CD14-positive monocyte (primary cell): Measurements from ENCODE around the gene MS4A15. TPM values are rescaled to one million over a fixed set of nuclear protein-coding genes. Genes with fewer than 3 reads are reported as not detected.

ENCODE experiments used
- DNase-seq, 3 donors: peaks; one replicate each; pipeline ENCODE4 v3.0.0-alpha.2; 2011 to 2022
- H2AFZ ChIP-seq: 2 replicates; pipeline ENCODE4 v1.6.0; 2012; ENCODE audit warnings: mild to moderate bottlenecking, low read depth, low read length, inconsistent platforms; ENCODE audit not compliant: insufficient read depth, poor library complexity, severe bottlenecking
- H3K27ac ChIP-seq, 2 donors: 1 replicate in 1 of 2; 2 replicates in 1 of 2; pipeline ENCODE4 v1.5.1; 2012 to 2013; ENCODE audit warnings: low read length in 2 of 2, control low read depth in 1 of 2, inconsistent platforms in 1 of 2, low read depth in 1 of 2, mild to moderate bottlenecking in 1 of 2
- H3K27me3 ChIP-seq, 2 donors: one replicate each; pipeline versions ENCODE4 v1.6.0 to v1.6.1; 2011 to 2013; ENCODE audit warnings: low read length in 2 of 2; ENCODE audit not compliant: control insufficient read depth in 2 of 2, insufficient read depth in 2 of 2
- H3K36me3 ChIP-seq, 2 donors: replicated peaks in 1 of 2; 1 replicate in 1 of 2; 2 replicates in 1 of 2; pipeline versions ENCODE4 v1.5.1 to v1.6.1; 2012 to 2013; ENCODE audit warnings: low read length in 2 of 2, control low read depth in 1 of 2, inconsistent platforms in 1 of 2, mild to moderate bottlenecking in 1 of 2; ENCODE audit not compliant: insufficient read depth in 2 of 2, control insufficient read depth in 1 of 2
- H3K4me1 ChIP-seq, 2 donors: 1 replicate in 1 of 2; 2 replicates in 1 of 2; pipeline versions ENCODE4 v1.5.1 to v1.6.1; 2012 to 2013; ENCODE audit warnings: low read length in 2 of 2, control low read depth in 1 of 2, inconsistent platforms in 1 of 2, mild to moderate bottlenecking in 1 of 2, moderate library complexity in 1 of 2; ENCODE audit not compliant: insufficient read depth in 2 of 2, control insufficient read depth in 1 of 2
- H3K4me2 ChIP-seq: replicated peaks from 2 replicates; pipeline ENCODE3; 2012; ENCODE audit warnings: low read length, moderate library complexity, mild to moderate bottlenecking; ENCODE audit not compliant: poor library complexity, severe bottlenecking; ENCODE audit errors: extremely low read depth
- H3K4me3 ChIP-seq, 3 experiments: fragments of 200-600 bp in 1 of 3; sonication (generic) in 1 of 3; replicated peaks in 1 of 3; 1 replicate in 2 of 3; 2 replicates in 1 of 3; pipeline ENCODE4 v1.5.1; 2011 to 2013; ENCODE audit warnings: low read length in 3 of 3, mild to moderate bottlenecking in 3 of 3, control low read depth in 2 of 3, low read depth in 2 of 3, inconsistent platforms in 1 of 3, moderate library complexity in 1 of 3
- H3K79me2 ChIP-seq: 2 replicates; pipeline ENCODE4 v1.6.0; 2012; ENCODE audit warnings: mild to moderate bottlenecking, control low read depth, inconsistent platforms, low read length, moderate library complexity; ENCODE audit not compliant: insufficient read depth
- H3K9ac ChIP-seq: 2 replicates; pipeline ENCODE4 v1.6.0; 2017; ENCODE audit warnings: low read length, mild to moderate bottlenecking; ENCODE audit not compliant: insufficient read depth, poor library complexity, severe bottlenecking
- H3K9me3 ChIP-seq, 2 donors: replicated peaks in 1 of 2; 1 replicate in 1 of 2; 2 replicates in 1 of 2; pipeline versions ENCODE4 v1.5.1 to v1.6.1; 2012 to 2013; ENCODE audit warnings: low read length in 2 of 2, control low read depth in 1 of 2; ENCODE audit not compliant: control insufficient read depth in 1 of 2, insufficient read depth in 1 of 2
- H4K20me1 ChIP-seq: 2 replicates; pipeline ENCODE4 v1.6.0; 2012; ENCODE audit warnings: mild to moderate bottlenecking, low read length, control low read depth, moderate library complexity; ENCODE audit not compliant: insufficient read depth
- H3K27ac Mint-ChIP-seq, 7 donors: one replicate each; pipeline ENCODE4 v1.8.0; 2020; ENCODE audit warnings: mild to moderate bottlenecking in 7 of 7, mixed read lengths in 7 of 7, moderate library complexity in 6 of 7, inconsistent platforms in 2 of 7
- H3K27me3 Mint-ChIP-seq, 3 donors: one replicate each; pipeline ENCODE4 v1.8.0; 2021 to 2022; ENCODE audit warnings: low read depth in 3 of 3, mild to moderate bottlenecking in 3 of 3, mixed read lengths in 3 of 3, moderate library complexity in 3 of 3, inconsistent platforms in 1 of 3
- H3K36me3 Mint-ChIP-seq, 2 donors: one replicate each; pipeline ENCODE4 v1.8.0; 2020; ENCODE audit warnings: mixed read lengths in 2 of 2, inconsistent platforms in 1 of 2, mild to moderate bottlenecking in 1 of 2
- H3K4me1 Mint-ChIP-seq: one replicate; pipeline ENCODE4 v1.8.0; 2020; ENCODE audit warnings: mild to moderate bottlenecking, mixed read lengths
- H3K4me3 Mint-ChIP-seq, 2 donors: one replicate each; pipeline ENCODE4 v1.8.0; 2020; ENCODE audit warnings: mild to moderate bottlenecking in 2 of 2, mixed read lengths in 2 of 2, moderate library complexity in 1 of 2
- H3K9me3 Mint-ChIP-seq, 7 donors: one replicate each; pipeline ENCODE4 v1.8.0; 2020 to 2022; ENCODE audit warnings: mixed read lengths in 7 of 7, mild to moderate bottlenecking in 6 of 7, moderate library complexity in 6 of 7, inconsistent platforms in 2 of 7
- WGBS: methylation state at CpG from one replicate; pipeline ENCODE4 v1.1.5; 2013; ENCODE audit warnings: missing lambda C conversion rate; ENCODE audit not compliant: insufficient coverage; 5-methylcytosine and 5-hydroxymethylcytosine counted together
- intact Hi-C, 2 donors: fragments of 100-400 bp; cut with micrococcal nuclease; formaldehyde crosslinking; loops; one replicate each; pipeline versions ENCODE4 v1.15.0 to v1.15.1; 2023
- polyA plus RNA-seq, 3 donors: library from polyadenylated mRNA; depleted of rRNA in 1 of 3; unstranded in 2 of 3; stranded (reverse) in 1 of 3; fragments of 300-500 nt in 2 of 3; fragments of >200 nt in 1 of 3; fragmentation: Illumina TruSeq in 2 of 3; gene quantifications; 1 replicate in 2 of 3; 2 replicates in 1 of 3; pipeline ENCODE4 v1.2.3, GENCODE V29; 2012 to 2021
- TF ChIP-seq, protein P1 (sequence below): fragments of 200-600 bp; IDR thresholded peaks from one replicate; pipeline ENCODE4 v1.8.0; 2022; ENCODE audit warnings: antibody characterized with exemption, mild to moderate bottlenecking

MS4A15 gene
- polyA plus RNA-seq, 3 donors, result not detected

DNA sequence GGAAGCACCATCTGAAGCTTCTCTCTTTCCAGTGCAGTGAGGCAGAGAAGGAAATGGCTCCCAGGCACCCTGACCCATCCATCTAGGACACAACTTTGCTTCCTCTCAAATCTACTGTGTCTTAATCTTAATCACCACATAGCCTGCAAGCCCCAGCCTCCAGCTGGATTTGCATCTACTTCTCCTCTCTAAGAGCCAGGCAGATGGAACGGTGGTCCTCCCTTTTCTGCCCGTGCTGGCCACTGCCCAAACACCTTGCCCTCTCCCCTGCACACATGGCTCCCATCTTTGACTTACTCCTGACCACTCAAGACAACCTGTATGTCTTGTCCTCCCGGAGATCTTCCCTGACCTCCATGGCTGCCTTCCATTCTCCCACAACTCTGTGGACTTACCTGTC lies 35.9 kb downstream of the MS4A15 start:
- H3K4me3 ChIP-seq, result no peak overlapping the region
- no peaks in the 10 kb centered on the region for H3K36me3 ChIP-seq
- H3K4me1 ChIP-seq, result no peaks in the 10 kb centered on the region
- H3K79me2 ChIP-seq, result no peaks in the 10 kb centered on the region
- Mint-ChIP-seq H3K9me3 (peaks cover 0 to 9% (median 5%) of the 10 kb centered on the region in 7 donors), H3K27me3 (peaks cover 0 to 9% (median 4%) of the 10 kb centered on the region in 3 donors), H3K4me3 (no peak overlapping the region), H3K36me3 (no peaks in the 10 kb centered on the region), H3K4me1 (peaks cover 5% of the 10 kb centered on the region), H3K27ac (no peak overlapping the region)
- DNase-seq, result no peak
- H4K20me1 ChIP-seq, result no peaks in the 10 kb centered on the region
- H3K27me3 ChIP-seq, result no peaks in the 10 kb centered on the region
- intact Hi-C loops, result no loop called here
- peaks cover 0 to 4% of the 10 kb centered on the region in 2 donors for H3K9me3 ChIP-seq
- no peak overlapping the region for H3K4me2 ChIP-seq
- TF ChIP-seq, protein P1, sequence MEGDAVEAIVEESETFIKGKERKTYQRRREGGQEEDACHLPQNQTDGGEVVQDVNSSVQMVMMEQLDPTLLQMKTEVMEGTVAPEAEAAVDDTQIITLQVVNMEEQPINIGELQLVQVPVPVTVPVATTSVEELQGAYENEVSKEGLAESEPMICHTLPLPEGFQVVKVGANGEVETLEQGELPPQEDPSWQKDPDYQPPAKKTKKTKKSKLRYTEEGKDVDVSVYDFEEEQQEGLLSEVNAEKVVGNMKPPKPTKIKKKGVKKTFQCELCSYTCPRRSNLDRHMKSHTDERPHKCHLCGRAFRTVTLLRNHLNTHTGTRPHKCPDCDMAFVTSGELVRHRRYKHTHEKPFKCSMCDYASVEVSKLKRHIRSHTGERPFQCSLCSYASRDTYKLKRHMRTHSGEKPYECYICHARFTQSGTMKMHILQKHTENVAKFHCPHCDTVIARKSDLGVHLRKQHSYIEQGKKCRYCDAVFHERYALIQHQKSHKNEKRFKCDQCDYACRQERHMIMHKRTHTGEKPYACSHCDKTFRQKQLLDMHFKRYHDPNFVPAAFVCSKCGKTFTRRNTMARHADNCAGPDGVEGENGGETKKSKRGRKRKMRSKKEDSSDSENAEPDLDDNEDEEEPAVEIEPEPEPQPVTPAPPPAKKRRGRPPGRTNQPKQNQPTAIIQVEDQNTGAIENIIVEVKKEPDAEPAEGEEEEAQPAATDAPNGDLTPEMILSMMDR, result no peak
- H3K27ac ChIP-seq, result no peak overlapping the region
- WGBS, result 78% methylated on average over 3 of the region's 3 CpGs
- no peak overlapping the region for H2AFZ ChIP-seq
- H3K9ac ChIP-seq, result no peak overlapping the region

DNA sequence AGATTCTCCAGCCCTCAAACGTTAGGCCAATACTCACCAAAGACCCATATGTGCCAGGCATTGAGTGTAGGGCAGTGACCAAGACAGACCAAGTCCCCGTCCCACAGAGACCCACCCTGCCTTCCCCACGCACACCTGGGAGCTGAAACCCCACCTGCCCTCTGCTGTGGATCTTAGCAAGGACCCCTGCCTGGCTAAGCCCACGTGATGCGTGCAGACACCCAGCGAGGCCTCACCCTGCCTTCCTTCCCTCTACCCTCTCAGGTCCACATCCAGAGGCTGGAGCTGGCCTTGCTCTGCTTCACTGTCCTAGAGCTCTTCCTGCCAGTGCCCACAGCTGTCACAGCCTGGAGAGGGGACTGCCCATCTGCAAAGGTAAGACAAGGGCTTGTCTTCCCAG lies 38.6 kb downstream of the MS4A15 start:
- Histone ChIP-seq H3K9me3 (peaks cover 0 to 4% of the 10 kb centered on the region in 2 donors), H3K27me3 (no peaks in the 10 kb centered on the region), H3K79me2 (no peaks in the 10 kb centered on the region), H3K9ac (no peak overlapping the region), H3K27ac (no peak overlapping the region), H4K20me1 (no peaks in the 10 kb centered on the region), H3K4me3 (no peak overlapping the region), H3K4me1 (no peaks in the 10 kb centered on the region), H2AFZ (no peak overlapping the region), H3K4me2 (no peak overlapping the region), H3K36me3 (no peaks in the 10 kb centered on the region)
- peaks cover 5% of the 10 kb centered on the region for H3K4me1 Mint-ChIP-seq
- intact Hi-C loops, result no loop called here
- DNase-seq, result no peak
- no peaks in the 10 kb centered on the region for H3K36me3 Mint-ChIP-seq
- H3K27me3 Mint-ChIP-seq, result peaks cover 4 to 10% (median 7%) of the 10 kb centered on the region in 3 donors
- TF ChIP-seq, protein P1, result no peak
- no peak overlapping the region for H3K27ac Mint-ChIP-seq
- WGBS, result 100% methylated on average over 5 of the region's 6 CpGs
- no peak overlapping the region for H3K4me3 Mint-ChIP-seq
- H3K9me3 Mint-ChIP-seq, result peaks cover 0 to 9% (median 5%) of the 10 kb centered on the region in 7 donors
